Activated CD8-positive, alpha-beta T cell treated with anti-CD3 and anti-CD28 coated beads for 36 hours (primary cell): ENCODE results near the gene FNDC1. TPM values are rescaled to one million over a fixed set of nuclear protein-coding genes. Genes with fewer than 3 reads are reported as not detected.

ENCODE experiments used
- ATAC-seq: fragments of 200-7000 bp; cut with Tn5 transposase; one replicate; pipeline ENCODE4 v1.10.0; 2021; ENCODE audit warnings: mild to moderate bottlenecking, moderate library complexity
- CTCF ChIA-PET: fragments of 350-600 bp; sonication (Branson Sonifier 250); formaldehyde crosslinking; loops from one replicate; lab custom pipeline; 2021; ENCODE audit warnings: antibody characterized with exemption; lab: Charles Lee
- POLR2A ChIA-PET: fragments of 350-600 bp; sonication (Branson Sonifier 250); formaldehyde crosslinking; loops from one replicate; lab custom pipeline; 2021; ENCODE audit warnings: antibody characterized with exemption; lab: Charles Lee
- DNase-seq: peaks from one replicate; pipeline ENCODE4 v3.0.0-alpha.2; 2020
- H3K27ac Mint-ChIP-seq: one replicate; pipeline ENCODE4 v1.8.0; 2021; ENCODE audit warnings: mild to moderate bottlenecking, mixed read lengths
- H3K27me3 Mint-ChIP-seq: one replicate; pipeline ENCODE4 v1.8.0; 2021; ENCODE audit warnings: mixed read lengths
- H3K36me3 Mint-ChIP-seq: one replicate; pipeline ENCODE4 v1.8.0; 2021; ENCODE audit warnings: low read depth, mixed read lengths
- H3K4me1 Mint-ChIP-seq: one replicate; pipeline ENCODE4 v1.8.0; 2021; ENCODE audit warnings: low read depth, mixed read lengths
- H3K4me3 Mint-ChIP-seq: one replicate; pipeline ENCODE4 v1.8.0; 2021; ENCODE audit warnings: mild to moderate bottlenecking, moderate library complexity, mixed read lengths
- H3K9me3 Mint-ChIP-seq: one replicate; pipeline ENCODE4 v1.8.0; 2021; ENCODE audit warnings: mixed read lengths
- CTCF ChIP-seq: fragments of 200-600 bp; IDR thresholded peaks from one replicate; pipeline ENCODE4 v1.8.0; 2022; ENCODE audit warnings: antibody characterized with exemption, mild to moderate bottlenecking
- intact Hi-C: fragments of 100-400 bp; cut with micrococcal nuclease; formaldehyde crosslinking; loops from one replicate; pipeline ENCODE4 v1.10.0; 2022
- total RNA-seq, 2 experiments: library from RNA; stranded (reverse); gene quantifications; one replicate each; pipeline ENCODE4 v1.2.3, GENCODE V29; 2021

The FNDC1 gene
- total RNA-seq, 2 experiments from 2014 or later = not detected

DNA sequence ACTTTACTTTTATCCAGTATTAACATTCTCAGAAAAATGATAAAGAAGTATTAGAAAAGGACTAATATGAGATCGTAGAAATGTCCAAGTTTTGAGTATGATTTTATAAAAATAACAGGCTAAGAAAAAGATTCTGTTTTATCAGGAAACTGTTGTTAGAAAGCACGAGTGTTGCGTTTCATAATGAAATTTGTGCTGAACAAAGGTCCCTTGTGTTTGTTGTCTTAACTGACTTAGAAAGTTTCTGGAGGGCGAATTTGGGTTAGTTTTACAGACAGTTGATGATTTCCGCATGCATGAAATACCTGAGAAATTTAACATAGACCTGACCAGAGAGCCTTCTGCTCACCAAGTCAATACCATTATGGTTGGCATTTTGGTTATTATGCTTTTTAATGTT is 136.0 kb downstream of the FNDC1 start:
- Mint-ChIP-seq H3K4me3 (no peak overlapping the region), H3K4me1 (no peaks in the 10 kb centered on the region), H3K27ac (no peak overlapping the region), H3K27me3 (peaks cover 9% of the 10 kb centered on the region), H3K36me3 (no peaks in the 10 kb centered on the region), H3K9me3 (no peaks in the 10 kb centered on the region)
- ATAC-seq (no peak), DNase-seq (no peak)
- intact Hi-C loops = no loop called here
- ChIA-PET CTCF (no interaction called here), POLR2A (no interaction called here)
- no peak for TF ChIP-seq CTCF

GRCh38 chr6:159305804-159306537 is 136.8 kb downstream of the FNDC1 start:
- Mint-ChIP-seq H3K27me3 (peaks cover 9% of the 10 kb centered on the region), H3K4me3 (no peak overlapping the region), H3K9me3 (no peaks in the 10 kb centered on the region), H3K36me3 (no peaks in the 10 kb centered on the region), H3K4me1 (no peaks in the 10 kb centered on the region), H3K27ac (no peak overlapping the region)
- no peak for ATAC-seq
- POLR2A ChIA-PET = interaction anchor here (0.6 to 1.1 kb wide), 2 partner anchors 13 to 1392 kb away, joined by 3 read pairs; no protein-coding TSS in a partner anchor
- intact Hi-C loops = no loop called here
- TF ChIP-seq CTCF = no peak
- CTCF ChIA-PET = no interaction called here
- DNase-seq = no peak

DNA sequence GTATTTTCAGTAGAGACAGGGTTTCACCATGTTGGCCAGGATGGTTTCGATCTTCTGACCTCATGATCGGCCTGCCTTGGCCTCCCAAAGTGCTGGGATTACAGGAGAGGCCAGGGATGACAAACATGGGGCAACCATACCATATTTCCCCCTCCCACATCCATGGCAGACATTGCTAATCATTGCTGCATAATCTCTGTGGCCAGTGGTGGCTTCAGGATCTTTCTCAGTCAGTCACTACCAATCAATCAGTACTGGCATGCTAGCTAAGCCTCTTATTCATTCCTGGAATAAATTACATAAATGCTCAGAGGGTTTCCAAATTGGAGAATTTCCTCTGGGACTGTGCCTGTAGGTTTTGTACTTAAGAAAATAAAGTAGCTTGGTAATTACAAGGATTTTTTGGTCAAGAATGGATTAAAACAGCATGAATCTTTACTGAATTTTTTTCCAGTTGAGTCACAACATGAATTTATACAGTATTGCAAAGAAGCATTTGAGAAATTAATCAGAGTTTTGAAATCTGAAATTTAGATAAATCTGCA is 138.1 kb downstream of the FNDC1 start:
- TF ChIP-seq CTCF = no peak
- Mint-ChIP-seq H3K27me3 (peaks cover 6% of the 10 kb centered on the region), H3K9me3 (no peaks in the 10 kb centered on the region), H3K4me1 (no peaks in the 10 kb centered on the region), H3K4me3 (no peak overlapping the region), H3K27ac (no peak overlapping the region), H3K36me3 (no peaks in the 10 kb centered on the region)
- DNase-seq = no peak
- CTCF ChIA-PET = no interaction called here
- ATAC-seq = no peak
- intact Hi-C loops = no loop called here
- POLR2A ChIA-PET = no interaction called here

DNA sequence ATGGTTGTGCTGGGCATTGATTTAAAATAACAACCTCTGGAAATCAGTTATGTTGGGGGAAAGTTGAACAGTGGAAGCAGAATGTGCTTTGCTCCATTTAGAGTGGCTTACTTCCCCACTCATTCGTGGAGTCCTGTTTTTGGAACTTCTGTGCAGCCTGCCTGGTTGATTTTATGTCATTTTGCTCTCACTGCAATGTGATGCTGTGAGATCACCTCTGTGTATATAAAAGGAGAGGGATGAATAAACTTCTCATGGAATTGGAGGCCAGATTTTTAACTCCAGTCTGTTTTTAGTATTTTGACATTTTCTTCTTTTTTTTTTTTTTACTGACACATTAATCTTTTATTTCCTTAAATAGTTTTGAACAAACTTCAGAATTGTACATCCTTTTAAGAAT is 139.0 kb downstream of the FNDC1 start:
- CTCF ChIA-PET = interaction anchor here (1.5 kb wide), 1 partner anchor 53 kb away, joined by 3 read pairs; no protein-coding TSS in a partner anchor
- ATAC-seq = no peak
- H3K27me3 Mint-ChIP-seq = peaks cover 6% of the 10 kb centered on the region
- H3K27ac Mint-ChIP-seq = no peak overlapping the region
- no peaks in the 10 kb centered on the region for H3K36me3 Mint-ChIP-seq
- H3K4me3 Mint-ChIP-seq = no peak overlapping the region
- H3K9me3 Mint-ChIP-seq = no peaks in the 10 kb centered on the region
- TF ChIP-seq CTCF = no peak
- no peak for DNase-seq
- POLR2A ChIA-PET = no interaction called here
- intact Hi-C loops = no loop called here
- no peaks in the 10 kb centered on the region for H3K4me1 Mint-ChIP-seq

GRCh38 chr6:159309723-159310122 is 140.5 kb downstream of the FNDC1 start:
- no peak overlapping the region for H3K27ac Mint-ChIP-seq

More at GRCh38 chr6:159309723-159310122, 140.5 kb downstream of the FNDC1 start:
- peaks cover 3% of the 10 kb centered on the region for H3K27me3 Mint-ChIP-seq
- H3K36me3 Mint-ChIP-seq = no peaks in the 10 kb centered on the region
- POLR2A ChIA-PET = no interaction called here
- H3K9me3 Mint-ChIP-seq = no peaks in the 10 kb centered on the region
- no peak for DNase-seq
- no peak overlapping the region for H3K4me3 Mint-ChIP-seq
- no peak for TF ChIP-seq CTCF
- intact Hi-C loops = no loop called here
- CTCF ChIA-PET = interaction anchor here (1.5 kb wide), 1 partner anchor 57 kb away, joined by 5 read pairs; no protein-coding TSS in a partner anchor
- ATAC-seq = no peak
- H3K4me1 Mint-ChIP-seq = no peaks in the 10 kb centered on the region
